ENCODE data around the gene TBP. TPM values are rescaled to one million over a fixed set of nuclear protein-coding genes. Genes with fewer than 3 reads are reported as not detected.
A peak's percentile ranks its signal among the peaks of the same experiment; 100 is the strongest.
"Not testable (repeated sequence)": the region's sequence is repeated elsewhere in the genome, so short reads cannot be mapped to it uniquely, and the experiment has no call there.

Gene TBP
- total RNA-seq, 2 donors from 2014 or later = 20.7 to 31.8 TPM

- peaks cover 3% of the 10 kb centered on the region for H3K9me3 Mint-ChIP-seq
- ATAC-seq (no peak), DNase-seq (ENCODE audit: low spot score) (no peak)
- H3K4me1 Mint-ChIP-seq (ENCODE audit: low read depth in 2 of 2) = no peaks in the 10 kb centered on the region
- no peak overlapping the region for H3K4me3 Mint-ChIP-seq
- H3K27ac Mint-ChIP-seq = no peak overlapping the region
- H3K36me3 Mint-ChIP-seq = peaks cover 13% of the 10 kb centered on the region
- peaks cover 23 to 40% of the 10 kb centered on the region in 2 donors for H3K27me3 Mint-ChIP-seq
Observed at GRCh38 chr6:170597278-170597677, 43.1 kb downstream of the TBP start.

- H3K27ac Mint-ChIP-seq = no peak overlapping the region
- H3K4me3 Mint-ChIP-seq = no peak overlapping the region
- no peak for ATAC-seq
- H3K36me3 Mint-ChIP-seq = no peaks in the 10 kb centered on the region
- H3K27me3 Mint-ChIP-seq = peaks cover 40 to 41% of the 10 kb centered on the region in 2 donors
- DNase-seq (ENCODE audit: low spot score) = no peak
- H3K9me3 Mint-ChIP-seq = no peaks in the 10 kb centered on the region
- H3K4me1 Mint-ChIP-seq (ENCODE audit: low read depth in 2 of 2) = no peaks in the 10 kb centered on the region
Observed at GRCh38 chr6:170605574-170606259, 51.5 kb downstream of the TBP start.

GRCh38 chr6:170609225-170609624, 55.1 kb downstream of the TBP start:
- ATAC-seq; H3K9me3 Mint-ChIP-seq; H3K4me3 Mint-ChIP-seq; H3K27ac Mint-ChIP-seq; DNase-seq (ENCODE audit: low spot score); H3K36me3 Mint-ChIP-seq; H3K4me1 Mint-ChIP-seq (ENCODE audit: low read depth in 2 of 2): not testable (repeated sequence)
- H3K27me3 Mint-ChIP-seq = peaks cover 34 to 37% of the 10 kb centered on the region in 2 donors

GRCh38 chr6:170612256-170612804, 58.2 kb downstream of the TBP start:
- H3K27me3 Mint-ChIP-seq = peaks cover 15 to 23% of the 10 kb centered on the region in 2 donors
- not testable (repeated sequence) for H3K4me3 Mint-ChIP-seq; H3K36me3 Mint-ChIP-seq; DNase-seq (ENCODE audit: low spot score); H3K27ac Mint-ChIP-seq; H3K9me3 Mint-ChIP-seq; H3K4me1 Mint-ChIP-seq (ENCODE audit: low read depth in 2 of 2)
- peak; percentile 88 to 92 for ATAC-seq

GRCh38 chr6:170616020-170616554, 61.9 kb downstream of the TBP start:
- not testable (repeated sequence) for H3K27me3 Mint-ChIP-seq; H3K4me3 Mint-ChIP-seq; H3K27ac Mint-ChIP-seq; ATAC-seq; H3K9me3 Mint-ChIP-seq; DNase-seq (ENCODE audit: low spot score); H3K36me3 Mint-ChIP-seq; H3K4me1 Mint-ChIP-seq (ENCODE audit: low read depth in 2 of 2)

Other genes starting within 250 kb of the TBP start
- gene FAM120B, start 247.6 kb upstream of the TBP start, total RNA-seq = 10 to 100 TPM; 19.9 to 28.0 TPM
- gene PSMB1, start 1.1 kb upstream of the TBP start, total RNA-seq = 100 to 1,000 TPM; 154 to 204 TPM
- gene PDCD2, start 30.3 kb downstream of the TBP start, total RNA-seq = 10 to 100 TPM; 70.2 to 79.3 TPM

Data from natural killer cell treated with Interleukin-12 subunit alpha and Interleukin-12 subunit beta and Interleukin-15 and Interleukin-18, amount 100 ng/mL, for 72 hours (primary cell).